Bone marrow (tissue), 2 donors: ENCODE data around the gene MIX23.
A peak's percentile ranks its signal among the peaks of the same experiment; 100 is the strongest.

Experiments
- DNase-seq, 2 donors: peaks; one replicate each; lab custom pipeline; 2025; lab: John Stamatoyannopoulos, UW

The MIX23 gene

GRCh38 chr3:122382888-122383666, at the start of gene MIX23:
TSS of gene MIX23 (minus strand) at chr3:122383231. CDS start at chr3:122383224, 7 bp downstream.
- peak; percentile 43 to 59 for DNase-seq

GRCh38 chr3:122430371-122430770, 47.3 kb upstream of the MIX23 start:
- no peak for DNase-seq

DNA sequence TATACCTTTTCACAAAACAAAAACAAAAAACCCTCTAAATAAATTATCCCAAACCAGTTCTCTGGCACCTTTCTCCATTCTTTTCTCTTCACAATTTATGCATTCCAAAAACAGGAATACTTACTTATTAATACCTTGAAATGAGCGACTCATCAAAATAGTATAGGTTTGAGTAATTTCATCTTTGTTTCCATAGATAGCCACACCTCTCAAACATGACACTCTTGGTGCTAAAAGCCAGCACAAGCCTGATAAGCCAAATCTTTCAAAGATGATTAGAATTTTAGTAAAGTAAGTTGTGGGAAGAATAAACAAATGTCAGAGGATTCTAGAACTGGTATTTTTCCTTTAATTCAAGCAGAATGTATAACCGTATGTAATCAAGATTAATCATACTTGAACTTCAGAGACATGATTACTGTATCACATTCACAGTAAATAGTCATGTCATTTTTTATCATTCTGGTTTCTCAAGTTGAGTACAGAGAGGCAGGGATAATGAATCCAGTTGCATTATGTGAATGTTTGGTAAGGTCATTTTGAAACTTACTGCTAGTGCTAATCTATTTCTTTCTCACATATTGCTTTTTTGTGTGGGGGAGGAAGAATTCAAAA, 44.9 kb upstream of the MIX23 start:
- DNase-seq, result no peak

DNA sequence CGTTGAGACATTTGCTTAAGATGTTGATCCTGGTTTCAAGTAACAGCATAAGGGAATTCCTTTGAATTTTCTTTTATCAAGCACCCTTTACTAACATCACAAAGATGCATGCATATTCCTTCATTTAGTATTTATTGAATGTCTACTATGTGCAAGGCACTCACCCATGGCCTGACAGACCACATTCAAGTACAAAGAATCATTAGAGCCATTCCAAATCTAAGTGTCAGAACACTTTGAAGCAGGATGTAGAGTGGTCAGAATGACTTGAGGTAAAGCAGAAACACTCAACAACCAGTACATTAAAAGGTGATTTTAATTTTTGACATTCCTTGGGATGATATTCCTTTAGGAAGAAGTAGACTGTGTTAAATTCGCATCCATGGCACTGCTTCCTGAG, 38.8 kb upstream of the MIX23 start:
- no peak for DNase-seq

DNA sequence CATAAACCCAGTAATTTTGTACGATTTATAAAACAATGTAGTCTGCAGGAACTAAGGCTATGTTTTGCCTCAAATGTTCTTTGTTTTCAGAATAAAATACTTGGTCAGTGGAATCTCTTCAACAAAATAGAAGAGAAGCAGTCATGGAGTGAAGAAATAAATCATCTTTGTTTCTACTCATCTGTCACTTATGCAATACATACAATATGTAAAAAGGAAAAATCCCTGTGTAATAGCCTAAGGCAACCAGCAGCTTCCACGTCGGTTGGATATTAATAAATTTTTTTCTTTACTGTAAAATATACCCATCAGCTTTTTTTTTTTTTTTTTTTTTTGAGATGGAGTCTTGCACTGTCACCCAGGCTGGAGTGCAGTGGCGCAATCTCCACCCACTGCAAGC, 38.1 kb upstream of the MIX23 start:
- no peak for DNase-seq

GRCh38 chr3:122416966-122417365, 33.9 kb upstream of the MIX23 start:
- DNase-seq, result no peak

GRCh38 chr3:122415762-122416654, 33.0 kb upstream of the MIX23 start, which contains the start of gene WDR5B:
TSS of gene WDR5B (minus strand) at chr3:122416062. CDS start at chr3:122415528, 534 bp downstream.
- DNase-seq, result no peak

DNA sequence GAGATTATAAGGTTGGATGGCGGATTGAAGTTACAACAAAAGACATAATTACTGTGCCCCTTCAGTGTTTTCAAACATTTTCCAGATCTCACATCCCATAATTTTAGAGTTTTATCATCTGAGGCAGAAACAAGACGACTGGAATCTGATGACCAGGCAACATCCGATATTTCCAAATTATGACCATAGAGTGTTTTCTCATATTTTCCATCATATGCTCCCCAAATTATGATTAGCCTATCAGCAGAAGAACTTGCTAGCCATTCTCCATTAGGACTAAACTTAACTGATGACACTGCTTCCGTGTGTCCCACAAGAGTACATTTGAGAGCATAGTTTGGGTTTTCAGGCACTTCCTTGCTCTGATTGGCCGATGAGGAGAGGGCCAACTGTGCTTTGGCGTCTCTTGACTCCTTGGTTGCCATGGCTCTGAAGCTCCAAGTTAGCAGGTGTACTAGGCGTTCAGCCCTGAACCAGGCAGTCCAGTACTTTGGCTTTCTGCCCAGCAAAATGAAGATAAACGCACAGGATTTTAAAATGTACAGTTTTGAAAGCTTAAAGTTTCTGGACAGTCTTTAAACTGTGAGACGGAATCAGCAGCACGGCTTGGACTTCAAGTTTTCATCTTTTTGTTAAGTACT, 32.2 kb upstream of the MIX23 start:
- no peak for DNase-seq

DNA sequence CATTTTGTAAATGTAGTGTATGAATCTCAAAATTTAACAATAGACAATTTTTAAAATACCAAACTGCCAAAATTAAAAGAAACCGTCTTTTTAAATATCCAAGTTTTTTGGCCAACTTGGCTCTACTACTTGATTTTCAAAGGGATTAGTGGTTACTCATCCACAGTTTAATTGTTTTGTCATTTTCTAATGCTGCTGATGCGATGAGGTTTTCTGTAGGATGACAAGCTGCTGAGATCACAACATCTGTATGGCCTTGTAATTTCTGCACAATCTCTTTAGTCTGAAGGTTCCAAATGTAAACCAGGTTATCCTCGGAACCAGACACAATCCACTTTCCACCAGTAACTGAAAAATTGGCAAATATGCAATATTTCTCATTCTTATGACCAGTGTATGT, 31.4 kb upstream of the MIX23 start:
- no peak for DNase-seq

GRCh38 chr3:122410639-122411038, 27.6 kb upstream of the MIX23 start:
- no peak for DNase-seq

DNA sequence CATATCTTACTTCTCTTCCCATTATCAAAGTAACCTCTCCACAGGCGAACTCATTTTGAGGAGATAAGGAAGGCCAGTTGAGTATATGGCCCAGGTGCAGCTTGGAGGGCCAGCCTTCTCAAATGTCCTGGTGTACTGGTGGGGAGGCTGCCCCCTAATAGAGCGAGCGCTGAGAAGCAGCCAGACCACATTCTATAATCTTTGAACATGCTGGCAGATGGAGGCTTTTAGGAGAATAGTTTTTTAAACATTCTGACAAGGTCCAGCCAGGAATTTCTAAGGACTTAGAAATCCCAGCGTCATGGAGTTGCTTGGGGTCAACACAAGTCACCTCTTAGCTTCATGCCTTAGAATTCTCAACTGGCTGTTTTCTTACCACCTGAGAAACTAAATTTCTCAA, 27.1 kb upstream of the MIX23 start:
- no peak for DNase-seq

DNA sequence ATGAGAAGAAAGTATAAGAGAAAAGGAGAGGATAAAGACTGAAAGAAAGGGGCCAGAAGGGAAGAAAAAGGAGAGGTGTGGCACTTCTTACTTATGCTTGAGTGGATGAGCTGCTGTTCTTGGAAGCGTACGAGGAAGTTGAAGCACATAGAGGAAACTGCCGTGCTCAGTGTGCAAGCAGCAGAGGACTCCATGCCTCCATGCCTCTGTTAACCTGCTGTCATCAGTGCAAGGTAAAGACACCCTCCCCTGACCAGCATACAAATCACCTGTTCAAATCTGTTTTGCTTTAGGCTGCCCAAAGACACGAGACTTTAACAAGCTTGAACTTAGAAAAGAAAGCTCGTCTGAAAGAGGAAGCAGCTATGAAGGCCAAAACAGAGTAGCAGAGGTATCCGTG, 26.4 kb upstream of the MIX23 start:
- peak in 1 of 2 donors; percentile 31 for DNase-seq

DNA sequence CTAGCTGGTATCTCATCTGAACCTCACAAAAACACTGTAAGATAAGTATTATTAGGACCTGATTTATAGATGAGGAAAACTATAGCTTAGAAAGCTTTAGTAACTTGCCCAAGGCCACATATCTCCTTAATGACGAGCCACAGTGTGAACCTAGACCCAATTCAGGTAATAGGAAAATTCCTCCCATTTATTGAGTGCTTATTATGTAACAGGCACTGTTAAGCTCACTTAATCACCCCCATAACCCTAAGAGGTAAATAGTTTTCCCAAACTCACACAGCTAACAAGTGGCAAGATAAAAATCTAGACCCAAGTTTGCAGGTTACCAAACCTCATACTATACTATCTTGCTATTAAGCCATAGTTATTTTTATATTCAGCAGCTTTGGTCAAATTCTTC, 24.9 kb upstream of the MIX23 start:
- DNase-seq, result no peak

DNA sequence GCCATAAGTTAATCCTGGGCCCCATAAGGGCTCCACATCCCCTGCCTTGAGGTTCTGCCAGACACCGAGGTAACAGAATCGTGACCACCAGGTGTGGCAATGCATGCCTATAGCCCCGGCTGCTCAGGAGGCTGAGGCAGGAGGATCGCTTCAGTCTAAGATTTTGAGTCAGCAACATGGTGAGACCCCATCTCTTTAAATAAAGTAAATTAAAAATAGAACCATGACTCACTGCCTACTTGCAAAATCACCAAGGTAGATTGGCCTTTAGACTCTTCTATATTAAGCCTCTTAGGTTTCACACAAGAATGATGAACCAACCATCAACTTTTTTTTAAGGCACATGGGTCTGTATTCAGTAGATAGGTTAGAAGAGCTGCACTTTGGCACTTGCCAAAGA, 23.2 kb upstream of the MIX23 start:
- DNase-seq, result no peak

DNA sequence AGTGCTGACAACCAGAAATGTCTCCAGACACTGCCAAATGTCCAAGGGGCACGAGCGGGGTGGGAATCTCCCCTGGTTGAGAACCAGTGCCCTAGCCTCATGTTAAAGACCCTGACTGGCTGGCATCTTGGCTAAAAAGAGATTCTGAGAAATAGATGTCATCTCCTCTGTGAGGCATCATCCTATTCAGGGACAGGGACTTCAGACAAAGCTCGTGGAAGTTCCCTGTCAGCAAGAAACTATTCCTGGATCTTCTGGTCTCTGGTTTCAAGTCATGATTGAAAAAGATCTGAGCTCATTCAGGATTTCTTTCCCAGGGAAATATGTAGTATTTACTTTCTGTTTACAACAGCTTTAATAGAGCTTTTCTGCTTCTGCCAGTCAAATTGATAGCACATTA, 22.0 kb upstream of the MIX23 start:
- DNase-seq, result no peak

DNA sequence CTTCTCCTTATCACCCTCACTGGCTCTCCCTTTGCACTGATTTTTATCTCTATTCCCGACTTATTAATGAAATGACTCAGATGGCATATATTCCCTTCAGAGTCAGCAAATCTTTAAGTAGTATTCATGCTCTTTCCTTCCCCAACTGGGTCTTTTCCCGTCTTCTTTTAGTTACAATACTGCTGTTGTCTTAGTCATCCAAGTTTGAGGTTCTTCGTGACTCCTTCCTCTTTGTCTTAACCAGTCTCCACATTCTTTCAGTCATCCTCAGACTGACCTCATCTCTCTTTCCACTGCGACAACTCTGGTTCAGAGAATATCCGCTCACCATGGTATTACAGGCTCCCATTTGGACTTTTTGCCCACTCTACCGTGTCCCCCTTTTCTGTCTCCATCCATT, 20.5 kb upstream of the MIX23 start:
- DNase-seq, result no peak

- DNase-seq, result no peak
Observed at GRCh38 chr3:122398920-122399319, 15.9 kb upstream of the MIX23 start.

- DNase-seq, result no peak
Observed at GRCh38 chr3:122397201-122397600, 14.2 kb upstream of the MIX23 start.

GRCh38 chr3:122396511-122396910, 13.5 kb upstream of the MIX23 start:
- DNase-seq, result no peak

GRCh38 chr3:122395582-122395981, 12.6 kb upstream of the MIX23 start:
- peak in 1 of 2 donors; percentile 28 for DNase-seq

GRCh38 chr3:122394173-122394572, 11.1 kb upstream of the MIX23 start:
- DNase-seq, result no peak
